Measurements from ENCODE around the gene KPNA6. TPM values are rescaled to one million over a fixed set of nuclear protein-coding genes. Genes with fewer than 3 reads are reported as not detected.
A peak's percentile ranks its signal among the peaks of the same experiment; 100 is the strongest.

Gene KPNA6
- total and polyA plus RNA-seq, 2 of the 13 experiments (the other 11 are each of a cell fraction or from before 2014, with no cell fraction given) = 22.0 to 47.5 TPM

GRCh38 chr1:32201011-32201855 lies 93.4 kb downstream of the KPNA6 start (continued):
- TF ChIP-seq, protein P1, sequence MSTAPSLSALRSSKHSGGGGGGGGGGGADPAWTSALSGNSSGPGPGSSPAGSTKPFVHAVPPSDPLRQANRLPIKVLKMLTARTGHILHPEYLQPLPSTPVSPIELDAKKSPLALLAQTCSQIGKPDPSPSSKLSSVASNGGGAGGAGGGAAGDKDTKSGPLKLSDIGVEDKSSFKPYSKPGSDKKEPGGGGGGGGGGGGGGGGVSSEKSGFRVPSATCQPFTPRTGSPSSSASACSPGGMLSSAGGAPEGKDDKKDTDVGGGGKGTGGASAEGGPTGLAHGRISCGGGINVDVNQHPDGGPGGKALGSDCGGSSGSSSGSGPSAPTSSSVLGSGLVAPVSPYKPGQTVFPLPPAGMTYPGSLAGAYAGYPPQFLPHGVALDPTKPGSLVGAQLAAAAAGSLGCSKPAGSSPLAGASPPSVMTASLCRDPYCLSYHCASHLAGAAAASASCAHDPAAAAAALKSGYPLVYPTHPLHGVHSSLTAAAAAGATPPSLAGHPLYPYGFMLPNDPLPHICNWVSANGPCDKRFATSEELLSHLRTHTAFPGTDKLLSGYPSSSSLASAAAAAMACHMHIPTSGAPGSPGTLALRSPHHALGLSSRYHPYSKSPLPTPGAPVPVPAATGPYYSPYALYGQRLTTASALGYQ (CRISPR knock-in tag; IDR thresholded peaks at IDR 0.05) = no peak
- TF ChIP-seq MAX (IDR thresholded peaks at IDR 0.05) (0 out of 2 replicates have a peak, but pooled peaks have one; percentile 12), PHF21A (CRISPR knock-in tag; IDR thresholded peaks at IDR 0.05) (0 out of 2 replicates have a peak, but pooled peaks have one; percentile 44), FOXO4 (CRISPR knock-in tag; conservative IDR thresholded peaks at IDR 0.05) (no peak), RAD21 (CRISPR knock-in tag; IDR thresholded peaks at IDR 0.05) (0 out of 2 replicates have a peak, but pooled peaks have one; percentile 27), PHF8 (CRISPR knock-in tag; IDR thresholded peaks at IDR 0.05) (peak; percentile 29; the same call in 1 of the 2 replicates), MTA3 (CRISPR knock-in tag; IDR thresholded peaks at IDR 0.05) (no peak), SALL2 (CRISPR knock-in tag; IDR thresholded peaks at IDR 0.05) (no peak), TSC22D2 (CRISPR knock-in tag; IDR thresholded peaks at IDR 0.05; ENCODE audit: borderline replicate concordance) (no peak), ZBTB42 (CRISPR knock-in tag; IDR thresholded peaks at IDR 0.05) (no peak), YY1 (IDR thresholded peaks at IDR 0.05; ENCODE audit: insufficient read depth, insufficient replicate concordance, low read depth, low read length) (peak; percentile 9), ATF7-NPFF (CRISPR knock-in tag; IDR thresholded peaks at IDR 0.05; ENCODE audit: low read depth) (peak; percentile 54; the same call in 1 of the 2 replicates), AGO1 (IDR thresholded peaks at IDR 0.05; ENCODE audit: low read depth, low read length, poor library complexity, severe bottlenecking) (peak; percentile 77), ZBTB38 (CRISPR knock-in tag; IDR thresholded peaks at IDR 0.05) (no peak), MAZ (IDR thresholded peaks at IDR 0.05; ENCODE audit: borderline replicate concordance, low read depth, low read length) (no peak), MAZ (CRISPR knock-in tag; IDR thresholded peaks at IDR 0.05; ENCODE audit: low read depth) (0 out of 2 replicates have a peak, but pooled peaks have one; percentile 10), ZNF776 (CRISPR knock-in tag; IDR thresholded peaks at IDR 0.05) (no peak), ZNF12 (CRISPR knock-in tag; IDR thresholded peaks at IDR 0.05) (no peak), SAP130 (CRISPR knock-in tag; IDR thresholded peaks at IDR 0.05; ENCODE audit: low read depth) (no peak; the same call in 1 of the 2 replicates)
- TF ChIP-seq, protein P2, sequence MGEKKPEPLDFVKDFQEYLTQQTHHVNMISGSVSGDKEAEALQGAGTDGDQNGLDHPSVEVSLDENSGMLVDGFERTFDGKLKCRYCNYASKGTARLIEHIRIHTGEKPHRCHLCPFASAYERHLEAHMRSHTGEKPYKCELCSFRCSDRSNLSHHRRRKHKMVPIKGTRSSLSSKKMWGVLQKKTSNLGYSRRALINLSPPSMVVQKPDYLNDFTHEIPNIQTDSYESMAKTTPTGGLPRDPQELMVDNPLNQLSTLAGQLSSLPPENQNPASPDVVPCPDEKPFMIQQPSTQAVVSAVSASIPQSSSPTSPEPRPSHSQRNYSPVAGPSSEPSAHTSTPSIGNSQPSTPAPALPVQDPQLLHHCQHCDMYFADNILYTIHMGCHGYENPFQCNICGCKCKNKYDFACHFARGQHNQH (CRISPR knock-in tag; IDR thresholded peaks at IDR 0.05) = no peak
- TF ChIP-seq, protein P3, sequence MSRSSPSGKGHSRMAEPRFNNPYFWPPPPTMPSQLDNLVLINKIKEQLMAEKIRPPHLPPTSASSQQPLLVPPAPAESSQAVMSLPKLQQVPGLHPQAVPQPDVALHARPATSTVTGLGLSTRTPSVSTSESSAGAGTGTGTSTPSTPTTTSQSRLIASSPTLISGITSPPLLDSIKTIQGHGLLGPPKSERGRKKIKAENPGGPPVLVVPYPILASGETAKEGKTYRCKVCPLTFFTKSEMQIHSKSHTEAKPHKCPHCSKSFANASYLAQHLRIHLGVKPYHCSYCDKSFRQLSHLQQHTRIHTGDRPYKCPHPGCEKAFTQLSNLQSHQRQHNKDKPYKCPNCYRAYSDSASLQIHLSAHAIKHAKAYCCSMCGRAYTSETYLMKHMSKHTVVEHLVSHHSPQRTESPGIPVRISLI (CRISPR knock-in tag; IDR thresholded peaks at IDR 0.05; ENCODE audit: borderline replicate concordance) = no peak
- TF ChIP-seq, protein P4, sequence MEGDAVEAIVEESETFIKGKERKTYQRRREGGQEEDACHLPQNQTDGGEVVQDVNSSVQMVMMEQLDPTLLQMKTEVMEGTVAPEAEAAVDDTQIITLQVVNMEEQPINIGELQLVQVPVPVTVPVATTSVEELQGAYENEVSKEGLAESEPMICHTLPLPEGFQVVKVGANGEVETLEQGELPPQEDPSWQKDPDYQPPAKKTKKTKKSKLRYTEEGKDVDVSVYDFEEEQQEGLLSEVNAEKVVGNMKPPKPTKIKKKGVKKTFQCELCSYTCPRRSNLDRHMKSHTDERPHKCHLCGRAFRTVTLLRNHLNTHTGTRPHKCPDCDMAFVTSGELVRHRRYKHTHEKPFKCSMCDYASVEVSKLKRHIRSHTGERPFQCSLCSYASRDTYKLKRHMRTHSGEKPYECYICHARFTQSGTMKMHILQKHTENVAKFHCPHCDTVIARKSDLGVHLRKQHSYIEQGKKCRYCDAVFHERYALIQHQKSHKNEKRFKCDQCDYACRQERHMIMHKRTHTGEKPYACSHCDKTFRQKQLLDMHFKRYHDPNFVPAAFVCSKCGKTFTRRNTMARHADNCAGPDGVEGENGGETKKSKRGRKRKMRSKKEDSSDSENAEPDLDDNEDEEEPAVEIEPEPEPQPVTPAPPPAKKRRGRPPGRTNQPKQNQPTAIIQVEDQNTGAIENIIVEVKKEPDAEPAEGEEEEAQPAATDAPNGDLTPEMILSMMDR (CRISPR knock-in tag; IDR thresholded peaks at IDR 0.05) = peak; percentile 57
